ENCODE data around the gene SLC25A13. TPM values are rescaled to one million over a fixed set of nuclear protein-coding genes. Genes with fewer than 3 reads are reported as not detected.

Gene SLC25A13
- total RNA-seq, 1 experiment from 2014 or later: 19.5 TPM

GRCh38 chr7:96188174-96188581 lies 133.7 kb downstream of the SLC25A13 start:
- Histone ChIP-seq H2AFZ (ENCODE audit: low read length) (no peak overlapping the region), H3K9me2 (replicated peaks; ENCODE audit: low read length) (no peaks in the 10 kb centered on the region), H3K4me1 (ENCODE audit: insufficient read depth, low read length) (peaks cover 7% of the 10 kb centered on the region), H3F3A (ENCODE audit: low read length, unreplicated experiment) (no peaks in the 10 kb centered on the region), H3K9ac (ENCODE audit: low read length) (no peak overlapping the region), H3K79me2 (ENCODE audit: low read length) (no peaks in the 10 kb centered on the region), H3K27ac (ENCODE audit: low read length) (no peak overlapping the region), H3K36me3 (ENCODE audit: low read depth, low read length) (peaks cover 11% of the 10 kb centered on the region), H4K20me1 (ENCODE audit: low read length) (no peaks in the 10 kb centered on the region), H3K27me3 (ENCODE audit: low read length) (no peaks in the 10 kb centered on the region), H3K4me3 (ENCODE audit: low read length) (no peak overlapping the region), H3K9me3 (ENCODE audit: low read length) (no peaks in the 10 kb centered on the region), H3K4me2 (ENCODE audit: low read length) (no peak overlapping the region)
- ChIA-PET CTCF (no interaction called here), POLR2A (ENCODE audit: unreplicated experiment) (no interaction called here)
- DNase-seq (no peak), ATAC-seq (no peak; the same call in 1 of the 2 replicates)
- intact Hi-C loops (cut with micrococcal nuclease): loop anchor here (10.0 kb wide), 1 partner anchor 273 kb away; no protein-coding TSS in a partner anchor
- TF ChIP-seq CTCF (conservative IDR thresholded peaks at IDR 0.05; ENCODE audit: low read depth, low read length) (no peak), EZH2phosphoT487 (IDR thresholded peaks at IDR 0.05; ENCODE audit: borderline replicate concordance, low read length) (no peak), EZH2 (IDR thresholded peaks at IDR 0.05; ENCODE audit: low read length, unreplicated experiment) (no peak)
- BruUV-seq (replicated peaks): no TSS peak

DNA sequence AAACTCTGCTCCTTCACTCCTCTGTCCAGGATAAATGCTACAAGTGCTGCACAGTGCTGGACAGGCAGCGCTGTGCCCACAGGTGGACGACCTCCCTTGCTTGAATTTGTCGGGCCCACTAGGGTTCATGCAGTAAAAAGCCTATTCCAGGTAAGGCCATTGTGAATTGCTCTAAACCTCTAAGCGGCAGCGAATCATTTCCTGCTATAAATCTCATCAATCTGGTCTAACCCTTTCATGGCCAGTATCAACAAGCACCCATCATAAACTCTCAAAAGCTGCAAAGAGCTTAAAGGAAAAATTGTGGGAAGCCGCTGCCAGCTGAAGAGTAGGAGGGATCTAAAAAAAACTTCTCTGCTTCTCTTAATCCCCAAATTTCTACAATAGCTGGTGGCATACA lies 134.2 kb downstream of the SLC25A13 start:
- Histone ChIP-seq H3K4me3 (ENCODE audit: low read length) (no peak overlapping the region), H3K4me2 (ENCODE audit: low read length) (no peak overlapping the region), H4K20me1 (ENCODE audit: low read length) (no peaks in the 10 kb centered on the region), H3K27ac (ENCODE audit: low read length) (no peak overlapping the region), H3K36me3 (ENCODE audit: low read depth, low read length) (peaks cover 11% of the 10 kb centered on the region), H3K9me2 (replicated peaks; ENCODE audit: low read length) (no peaks in the 10 kb centered on the region), H3K79me2 (ENCODE audit: low read length) (no peaks in the 10 kb centered on the region), H3K9ac (ENCODE audit: low read length) (no peak overlapping the region), H3K27me3 (ENCODE audit: low read length) (no peaks in the 10 kb centered on the region), H2AFZ (ENCODE audit: low read length) (no peak overlapping the region), H3F3A (ENCODE audit: low read length, unreplicated experiment) (no peaks in the 10 kb centered on the region), H3K9me3 (ENCODE audit: low read length) (no peaks in the 10 kb centered on the region), H3K4me1 (ENCODE audit: insufficient read depth, low read length) (peaks cover 7% of the 10 kb centered on the region)
- intact Hi-C loops (cut with micrococcal nuclease): loop anchor here (10.0 kb wide), 1 partner anchor 273 kb away; no protein-coding TSS in a partner anchor
- peak; percentile 58 for ATAC-seq
- peak; percentile 17 for DNase-seq
- CTCF ChIA-PET: no interaction called here
- no TSS peak for BruUV-seq (replicated peaks)
- POLR2A ChIA-PET (ENCODE audit: unreplicated experiment): no interaction called here
- no peak for TF ChIP-seq EZH2 (IDR thresholded peaks at IDR 0.05; ENCODE audit: low read length, unreplicated experiment)
- TF ChIP-seq CTCF (conservative IDR thresholded peaks at IDR 0.05; ENCODE audit: low read depth, low read length): no peak
- TF ChIP-seq EZH2phosphoT487 (IDR thresholded peaks at IDR 0.05; ENCODE audit: borderline replicate concordance, low read length): no peak

- Histone ChIP-seq H3K9ac (ENCODE audit: low read length) (no peak overlapping the region), H4K20me1 (ENCODE audit: low read length) (no peaks in the 10 kb centered on the region), H3K9me3 (ENCODE audit: low read length) (no peaks in the 10 kb centered on the region), H3K36me3 (ENCODE audit: low read depth, low read length) (peaks cover 3% of the 10 kb centered on the region), H3K4me1 (ENCODE audit: insufficient read depth, low read length) (peaks cover 7% of the 10 kb centered on the region), H3K27ac (ENCODE audit: low read length) (no peak overlapping the region), H3K4me2 (ENCODE audit: low read length) (no peak overlapping the region), H3K79me2 (ENCODE audit: low read length) (no peaks in the 10 kb centered on the region), H3F3A (ENCODE audit: low read length, unreplicated experiment) (no peaks in the 10 kb centered on the region), H2AFZ (ENCODE audit: low read length) (no peak overlapping the region), H3K27me3 (ENCODE audit: low read length) (no peaks in the 10 kb centered on the region), H3K9me2 (replicated peaks; ENCODE audit: low read length) (no peaks in the 10 kb centered on the region), H3K4me3 (ENCODE audit: low read length) (no peak overlapping the region)
- no peak for ATAC-seq
- POLR2A ChIA-PET (ENCODE audit: unreplicated experiment): no interaction called here
- TF ChIP-seq EZH2 (IDR thresholded peaks at IDR 0.05; ENCODE audit: low read length, unreplicated experiment) (no peak), EZH2phosphoT487 (IDR thresholded peaks at IDR 0.05; ENCODE audit: borderline replicate concordance, low read length) (no peak), CTCF (conservative IDR thresholded peaks at IDR 0.05; ENCODE audit: low read depth, low read length) (no peak)
- intact Hi-C loops (cut with micrococcal nuclease): loop anchor here (5.0 to 10.0 kb wide), 3 partner anchors 228 to 843 kb away; no protein-coding TSS in a partner anchor
- CTCF ChIA-PET: no interaction called here
- no TSS peak for BruUV-seq (replicated peaks)
- DNase-seq: no peak
Observed at GRCh38 chr7:96184783-96185182, 137.1 kb downstream of the SLC25A13 start.
